ENCODE data around the gene ANK3.

Gene ANK3

GRCh38 chr10:60413306-60414012 lies 23.8 kb upstream of the ANK3 start:
- no peak for TF ChIP-seq CTCF (IDR thresholded peaks at IDR 0.05; ENCODE audit: low read depth, low read length)
- no peak for DNase-seq (ENCODE audit: extremely low read depth, low read depth)

- TF ChIP-seq CTCF (IDR thresholded peaks at IDR 0.05; ENCODE audit: low read depth, low read length) = no peak
- DNase-seq (ENCODE audit: extremely low read depth, low read depth) = no peak
Observed at GRCh38 chr10:60410970-60411369, 21.3 kb upstream of the ANK3 start.

- no peak for TF ChIP-seq CTCF (IDR thresholded peaks at IDR 0.05; ENCODE audit: low read depth, low read length)
- DNase-seq (ENCODE audit: extremely low read depth, low read depth) = no peak
Observed at GRCh38 chr10:60409202-60409601, 19.5 kb upstream of the ANK3 start.

GRCh38 chr10:60406182-60406581 lies 16.5 kb upstream of the ANK3 start:
- DNase-seq (ENCODE audit: extremely low read depth, low read depth) = no peak
- TF ChIP-seq CTCF (IDR thresholded peaks at IDR 0.05; ENCODE audit: low read depth, low read length) = no peak

- no peak for DNase-seq (ENCODE audit: extremely low read depth, low read depth)
- TF ChIP-seq CTCF (IDR thresholded peaks at IDR 0.05; ENCODE audit: low read depth, low read length) = no peak
Observed at GRCh38 chr10:60405172-60405571, 15.5 kb upstream of the ANK3 start.

- no peak for TF ChIP-seq CTCF (IDR thresholded peaks at IDR 0.05; ENCODE audit: low read depth, low read length)
- DNase-seq (ENCODE audit: extremely low read depth, low read depth) = no peak
Observed at GRCh38 chr10:60403168-60403873, 13.6 kb upstream of the ANK3 start.

GRCh38 chr10:60400366-60400765 lies 10.7 kb upstream of the ANK3 start:
- no peak for DNase-seq (ENCODE audit: extremely low read depth, low read depth)
- no peak for TF ChIP-seq CTCF (IDR thresholded peaks at IDR 0.05; ENCODE audit: low read depth, low read length)
